Heart left ventricle (tissue), 13 donors: Measurements from ENCODE around the gene CIPC.

Experiments used
- POLR2A ChIP-seq, 2 donors: fragments of 450-650 bp; IDR thresholded peaks; one replicate each; pipeline ENCODE4 v1.6.1; 2017; ENCODE audit warnings: antibody characterized with exemption in 2 of 2, mild to moderate bottlenecking in 2 of 2, moderate library complexity in 2 of 2
- TF ChIP-seq, protein P1 (sequence below), 12 donors: fragments of 200-600 bp; sonication (generic) in 4 of 12; IDR thresholded peaks; one replicate each; pipeline versions ENCODE4 v1.5.0 to v1.8.0; 2018 to 2022; ENCODE audit warnings: antibody characterized with exemption in 12 of 12, mild to moderate bottlenecking in 5 of 12
- donor health status: ischemic (EF 13 %, LVEDD 7.1; RV severe dilation, severe dysfunction).
- donor health status: DM: no; HTN: yes; CAD: no.
- donor health status: DM: no; HTN: no; CAD: no.
- donor health status: ischemic (EF 25% LVEDD 6.9; RV normal size, moderate dysfunction).
- donor health status: ischemic (EF 25% LVEDD 5.7; RV mildly dilated, moderate dysfunction).
- donor health status: ischemic (EF 35%, LVEDD 5.7; RV mildly dilated, moderate dysfunction).
- donor health status: nonischemic (EF 11% LVEDD 7.7; RV severe dilation, severe dysfunction).
- donor health status: DM: yes; HTN: yes; CAD: no.
- donor health status: PGD.
- donor health status: ischemic (EF 29% LVEDD 5.4; RV normal size, mild dysfunction).
- donor health status: nonischemic (EF 23%, LVEDD 6.1; RV moderate dilation, normal function).

DNA sequence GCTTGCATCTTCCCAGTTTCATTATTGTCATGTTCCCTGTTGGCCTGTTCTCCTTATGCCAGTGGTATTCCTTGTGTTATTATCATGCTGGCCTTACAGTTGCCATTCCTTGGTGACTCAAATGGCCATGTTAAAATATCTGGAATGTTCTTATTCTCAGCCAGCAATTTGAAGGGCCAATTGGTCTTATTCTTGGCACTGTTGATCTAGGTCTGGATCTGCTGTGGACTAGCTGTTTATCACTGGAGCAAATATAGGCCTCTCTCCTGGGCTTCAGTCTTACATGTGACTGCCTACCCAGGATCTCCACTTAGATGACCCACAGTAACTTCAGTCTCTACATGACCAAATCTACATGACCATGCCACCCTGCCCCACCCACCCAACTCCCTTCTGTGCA is 5.4 kb downstream of the CIPC start:
- TF ChIP-seq, protein P1, sequence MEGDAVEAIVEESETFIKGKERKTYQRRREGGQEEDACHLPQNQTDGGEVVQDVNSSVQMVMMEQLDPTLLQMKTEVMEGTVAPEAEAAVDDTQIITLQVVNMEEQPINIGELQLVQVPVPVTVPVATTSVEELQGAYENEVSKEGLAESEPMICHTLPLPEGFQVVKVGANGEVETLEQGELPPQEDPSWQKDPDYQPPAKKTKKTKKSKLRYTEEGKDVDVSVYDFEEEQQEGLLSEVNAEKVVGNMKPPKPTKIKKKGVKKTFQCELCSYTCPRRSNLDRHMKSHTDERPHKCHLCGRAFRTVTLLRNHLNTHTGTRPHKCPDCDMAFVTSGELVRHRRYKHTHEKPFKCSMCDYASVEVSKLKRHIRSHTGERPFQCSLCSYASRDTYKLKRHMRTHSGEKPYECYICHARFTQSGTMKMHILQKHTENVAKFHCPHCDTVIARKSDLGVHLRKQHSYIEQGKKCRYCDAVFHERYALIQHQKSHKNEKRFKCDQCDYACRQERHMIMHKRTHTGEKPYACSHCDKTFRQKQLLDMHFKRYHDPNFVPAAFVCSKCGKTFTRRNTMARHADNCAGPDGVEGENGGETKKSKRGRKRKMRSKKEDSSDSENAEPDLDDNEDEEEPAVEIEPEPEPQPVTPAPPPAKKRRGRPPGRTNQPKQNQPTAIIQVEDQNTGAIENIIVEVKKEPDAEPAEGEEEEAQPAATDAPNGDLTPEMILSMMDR (IDR thresholded peaks at IDR 0.05), result no peak
- no peak for TF ChIP-seq POLR2A (IDR thresholded peaks at IDR 0.05)
